K562 (cell line): Measurements from ENCODE around the gene MAP4K1.

Source experiments
- GTF3C2 ChIP-seq: IDR thresholded peaks from 3 replicates; pipeline ENCODE4 v1.6.1; 2011; ENCODE audit warnings: borderline replicate concordance, mild to moderate bottlenecking, moderate library complexity; ENCODE audit not compliant: insufficient read length; ENCODE audit errors: extremely low read depth
- ZNF274 ChIP-seq: IDR thresholded peaks from 2 replicates; pipeline ENCODE4 v1.6.1; 2011; ENCODE audit warnings: low read depth, mild to moderate bottlenecking, low read length, moderate library complexity, borderline replicate concordance

- TF ChIP-seq ZNF274 = no peak
- TF ChIP-seq GTF3C2 = no peak
Measured at GRCh38 chr19:38662537-38663155, 44.9 kb upstream of the MAP4K1 start.
